ENCODE data around the gene DDX6. TPM values are rescaled to one million over a fixed set of nuclear protein-coding genes. Genes with fewer than 3 reads are reported as not detected.

DDX6 gene
- total and polyA plus RNA-seq, 2 of the 8 experiments (the other 6 are each of a cell fraction or from before 2014, with no cell fraction given): 29.8 to 181 TPM

DNA sequence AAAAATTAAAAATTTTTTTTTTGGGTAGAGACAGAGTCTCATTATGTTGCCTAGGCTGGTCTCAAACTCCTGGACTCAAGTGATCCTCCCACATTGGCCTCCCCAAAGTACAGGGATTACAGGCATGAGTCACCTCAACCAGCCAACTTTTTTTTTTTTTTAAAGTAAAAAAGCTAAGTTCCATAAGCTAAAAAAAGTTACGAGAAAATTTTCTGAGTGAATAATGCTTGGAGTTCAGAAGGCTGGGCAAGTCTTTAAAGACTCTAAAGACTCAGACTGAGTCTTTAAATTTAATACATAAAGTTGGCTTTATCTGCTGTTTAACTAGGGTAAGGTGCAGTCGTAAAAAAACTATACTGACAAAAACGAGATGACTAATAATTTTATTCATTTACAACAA lies 5.6 kb downstream of the DDX6 start (continued):
- no peak for TF ChIP-seq CHD7 (IDR thresholded peaks at IDR 0.05; ENCODE audit: insufficient replicate concordance, low read length)
- TF ChIP-seq BACH1 (IDR thresholded peaks at IDR 0.05; ENCODE audit: low read length): no peak
- no peak for TF ChIP-seq TBP (IDR thresholded peaks at IDR 0.05; ENCODE audit: low read depth, low read length)
- no peak for TF ChIP-seq CBX5 (IDR thresholded peaks at IDR 0.05; ENCODE audit: low read depth, low read length)
- no peak for TF ChIP-seq HDAC2 (IDR thresholded peaks at IDR 0.05; ENCODE audit: borderline replicate concordance in 1 of 2, low read depth in 2 of 2, low read length in 2 of 2)
- TF ChIP-seq, protein P1, sequence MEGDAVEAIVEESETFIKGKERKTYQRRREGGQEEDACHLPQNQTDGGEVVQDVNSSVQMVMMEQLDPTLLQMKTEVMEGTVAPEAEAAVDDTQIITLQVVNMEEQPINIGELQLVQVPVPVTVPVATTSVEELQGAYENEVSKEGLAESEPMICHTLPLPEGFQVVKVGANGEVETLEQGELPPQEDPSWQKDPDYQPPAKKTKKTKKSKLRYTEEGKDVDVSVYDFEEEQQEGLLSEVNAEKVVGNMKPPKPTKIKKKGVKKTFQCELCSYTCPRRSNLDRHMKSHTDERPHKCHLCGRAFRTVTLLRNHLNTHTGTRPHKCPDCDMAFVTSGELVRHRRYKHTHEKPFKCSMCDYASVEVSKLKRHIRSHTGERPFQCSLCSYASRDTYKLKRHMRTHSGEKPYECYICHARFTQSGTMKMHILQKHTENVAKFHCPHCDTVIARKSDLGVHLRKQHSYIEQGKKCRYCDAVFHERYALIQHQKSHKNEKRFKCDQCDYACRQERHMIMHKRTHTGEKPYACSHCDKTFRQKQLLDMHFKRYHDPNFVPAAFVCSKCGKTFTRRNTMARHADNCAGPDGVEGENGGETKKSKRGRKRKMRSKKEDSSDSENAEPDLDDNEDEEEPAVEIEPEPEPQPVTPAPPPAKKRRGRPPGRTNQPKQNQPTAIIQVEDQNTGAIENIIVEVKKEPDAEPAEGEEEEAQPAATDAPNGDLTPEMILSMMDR (IDR thresholded peaks at IDR 0.05; ENCODE audit: control extremely low read depth in 1 of 3, insufficient read depth in 1 of 3, low read depth in 1 of 3, low read length in 3 of 3): no peak
